T-helper 2 cell (primary cell): ENCODE measurements around the gene SNAI1.
"Not testable (repeated sequence)": the region's sequence is repeated elsewhere in the genome, so short reads cannot be mapped to it uniquely, and the experiment has no call there.

Experiments
- DNase-seq, 5 experiments: peaks; one replicate each; pipeline versions ENCODE4 v3.0.0 to v3.0.0-alpha.2; 2012 to 2022
- total RNA-seq, 2 donors: gene quantifications; one replicate each; lab custom pipeline; 2026; lab: John Stamatoyannopoulos, UW

SNAI1 gene
- 15.1 to 16.8 reads per million in 2 donors for total RNA-seq

GRCh38 chr20:49982346-49983122 lies at the start of gene SNAI1:
Gene SNAI1 (plus strand): TSS chr20:49982980. CDS start chr20:49983060, 80 bp downstream.
- DNase-seq = peak; percentile 66 to 87 (median 76)

- no peak for DNase-seq
Measured at GRCh38 chr20:49935746-49936152, 47.0 kb upstream of the SNAI1 start.

GRCh38 chr20:49936153-49937026 lies 46.4 kb upstream of the SNAI1 start, which contains the start of gene RNF114:
Gene RNF114 (plus strand): TSS chr20:49936397. CDS start chr20:49936413, 16 bp downstream.
- DNase-seq = peak; percentile 75 to 92 (median 89)

GRCh38 chr20:49937027-49937929 lies 45.5 kb upstream of the SNAI1 start:
- DNase-seq = no peak

GRCh38 chr20:49938173-49939163 lies 44.3 kb upstream of the SNAI1 start:
- DNase-seq = no peak

GRCh38 chr20:49941456-49941855 lies 41.3 kb upstream of the SNAI1 start:
- no peak for DNase-seq

- no peak for DNase-seq
Measured at GRCh38 chr20:49942303-49942702, 40.5 kb upstream of the SNAI1 start.

GRCh38 chr20:49942942-49943341 lies 39.8 kb upstream of the SNAI1 start:
- DNase-seq = no peak

- DNase-seq = no peak
Measured at GRCh38 chr20:49945306-49945700, 37.5 kb upstream of the SNAI1 start.

GRCh38 chr20:49945701-49946477 lies 36.9 kb upstream of the SNAI1 start:
- DNase-seq = no peak

GRCh38 chr20:49948178-49948577 lies 34.6 kb upstream of the SNAI1 start:
- DNase-seq = no peak

GRCh38 chr20:49948809-49949507 lies 33.8 kb upstream of the SNAI1 start:
- DNase-seq = no peak

GRCh38 chr20:49951151-49951550 lies 31.6 kb upstream of the SNAI1 start:
- peak in 1 of 5 experiments; percentile 10 for DNase-seq

- DNase-seq = no peak
Measured at GRCh38 chr20:49955167-49955566, 27.6 kb upstream of the SNAI1 start.

GRCh38 chr20:49955830-49956396 lies 26.9 kb upstream of the SNAI1 start:
- DNase-seq = not testable (repeated sequence)

- DNase-seq = no peak
Measured at GRCh38 chr20:49956689-49957088, 26.1 kb upstream of the SNAI1 start.

GRCh38 chr20:49957089-49957938 lies 25.5 kb upstream of the SNAI1 start:
- peak in 1 of 5 experiments; percentile 18 for DNase-seq

- DNase-seq = no peak
Measured at GRCh38 chr20:49961413-49961812, 21.4 kb upstream of the SNAI1 start.
